GM13976 (cell line): Measurements from ENCODE around the gene SLC44A4.
"Not testable (repeated sequence)": the region's sequence is repeated elsewhere in the genome, so short reads cannot be mapped to it uniquely, and the experiment has no call there.

Source experiments
- DNase-seq: peaks from one replicate; pipeline ENCODE4 v3.0.0; 2012; ENCODE audit warnings: low spot score
- CTCF ChIP-seq: IDR thresholded peaks from 2 replicates; pipeline ENCODE4 v1.5.1; 2012; ENCODE audit warnings: borderline replicate concordance, mild to moderate bottlenecking; ENCODE audit not compliant: insufficient read depth; ENCODE audit errors: extremely low read depth, missing control alignments, control extremely low read depth
- in situ Hi-C: fragments of 300-500 bp; cut with MboI; formaldehyde crosslinking; loops from one replicate; pipeline ENCODE4 v1.12.0; 2022; ENCODE audit warnings: low sequenced_read_pairs, mixed read lengths, inconsistent platforms; ENCODE audit not compliant: unreplicated experiment

The SLC44A4 gene

GRCh38 chr6:31874084-31874670, 4.6 kb downstream of the SLC44A4 start:
- no peak for TF ChIP-seq CTCF
- in situ Hi-C loops: no loop called here
- DNase-seq: no peak

- no peak for TF ChIP-seq CTCF
- DNase-seq: no peak
- in situ Hi-C loops: no loop called here
These were observed 7.6 kb downstream of the SLC44A4 start for GRCh38 chr6:31871046-31871659.

GRCh38 chr6:31870385-31870921, 8.3 kb downstream of the SLC44A4 start:
- no peak for DNase-seq
- no peak for TF ChIP-seq CTCF
- in situ Hi-C loops: no loop called here

GRCh38 chr6:31869343-31869742, 9.5 kb downstream of the SLC44A4 start:
- DNase-seq: no peak
- in situ Hi-C loops: no loop called here
- TF ChIP-seq CTCF: no peak

- in situ Hi-C loops, DNase-seq: not testable (repeated sequence)
These were observed 10.2 kb downstream of the SLC44A4 start for GRCh38 chr6:31868658-31868971.

- no peak for DNase-seq
- TF ChIP-seq CTCF: no peak
- in situ Hi-C loops: no loop called here
These were observed 13.3 kb downstream of the SLC44A4 start for GRCh38 chr6:31865205-31866118.

GRCh38 chr6:31864818-31865204, 14.0 kb downstream of the SLC44A4 start:
- in situ Hi-C loops: no loop called here
- no peak for DNase-seq
- TF ChIP-seq CTCF: no peak

GRCh38 chr6:31864123-31864562, 14.7 kb downstream of the SLC44A4 start:
- in situ Hi-C loops, DNase-seq: not testable (repeated sequence)
